NT2/D1 (cell line): Measurements from ENCODE around the gene FRMD7.

Source experiments
- SUZ12 ChIP-seq: IDR thresholded peaks from 2 replicates; pipeline ENCODE4 v1.6.1; 2011; ENCODE audit not compliant: insufficient read length, insufficient read depth; ENCODE audit errors: extremely low read depth
- YY1 ChIP-seq: IDR thresholded peaks from 2 replicates; pipeline ENCODE4 v1.6.1; 2011; ENCODE audit not compliant: insufficient read length, insufficient read depth
- ZNF274 ChIP-seq: IDR thresholded peaks from 2 replicates; pipeline ENCODE4 v1.6.1; 2011; ENCODE audit warnings: mild to moderate bottlenecking, low read depth, low read length

DNA sequence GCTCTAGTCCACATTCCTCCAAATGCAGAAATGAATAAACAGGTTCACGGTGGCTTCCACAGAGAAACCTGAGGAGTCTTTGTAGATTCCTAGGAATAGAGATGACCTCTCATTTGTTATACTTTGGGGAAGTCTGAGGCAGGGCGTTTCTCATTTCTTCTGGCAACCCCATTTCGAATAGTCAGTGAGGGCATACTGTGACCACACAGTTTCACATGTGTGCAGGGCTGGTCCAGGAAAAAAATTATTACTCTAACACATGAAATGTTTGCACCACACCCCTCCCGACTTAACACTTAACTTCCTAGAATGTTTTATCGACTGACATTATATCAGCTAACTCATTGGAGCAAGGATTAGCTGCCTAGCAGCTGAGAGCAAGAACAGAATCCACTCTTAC, 12.0 kb downstream of the FRMD7 start:
- TF ChIP-seq YY1: no peak
- no peak for TF ChIP-seq ZNF274
- TF ChIP-seq SUZ12: no peak
